HG03354 (cell line): ENCODE measurements around the gene RNF44.
"Not testable (repeated sequence)": the region's sequence is repeated elsewhere in the genome, so short reads cannot be mapped to it uniquely, and the experiment has no call there.

ENCODE experiments used
- ATAC-seq: cut with Tn5 transposase; IDR thresholded peaks from one replicate; pipeline ENCODE4 v1.9.1; 2021; ENCODE audit warnings: mild to moderate bottlenecking; ENCODE audit not compliant: unreplicated experiment, poor library complexity, severe bottlenecking

Gene RNF44

GRCh38 chr5:176489077-176489476 is 48.1 kb downstream of the RNF44 start:
- ATAC-seq: no peak

GRCh38 chr5:176487160-176487559 is 50.0 kb downstream of the RNF44 start:
- ATAC-seq: not testable (repeated sequence)

GRCh38 chr5:176486189-176486757 is 50.9 kb downstream of the RNF44 start:
- no peak for ATAC-seq

GRCh38 chr5:176485176-176485575 is 52.0 kb downstream of the RNF44 start:
- ATAC-seq: no peak

DNA sequence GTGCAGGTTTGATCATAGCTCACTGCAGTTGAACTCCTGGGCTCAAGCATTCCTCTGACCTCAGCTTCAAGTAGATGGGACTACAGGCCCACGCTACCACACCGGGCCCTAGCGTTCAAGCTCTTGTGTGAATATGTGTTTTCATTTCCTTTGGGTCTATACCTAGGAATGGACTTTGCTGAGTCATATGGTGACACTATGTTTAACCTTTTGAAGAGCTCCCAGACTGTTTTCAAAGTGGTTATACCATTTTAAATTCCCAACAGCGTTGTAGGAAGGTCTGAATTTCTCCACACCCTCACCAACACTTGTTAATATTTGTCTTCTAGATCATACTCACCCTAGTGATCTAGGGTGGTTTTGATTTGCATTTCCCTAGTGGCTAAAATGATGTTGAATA is 55.5 kb downstream of the RNF44 start:
- no peak for ATAC-seq
